GM21619 (cell line): ENCODE measurements around the gene TIPARP.
A peak's percentile ranks its signal among the peaks of the same experiment; 100 is the strongest.

ENCODE experiments used
- ATAC-seq: cut with Tn5 transposase; IDR thresholded peaks from one replicate; pipeline ENCODE4 v1.9.1; 2021; ENCODE audit not compliant: unreplicated experiment

TIPARP gene

GRCh38 chr3:156674046-156674910 lies at the start of gene TIPARP:
Gene TIPARP (plus strand): TSS chr3:156674590. CDS start chr3:156677698, 3,108 bp downstream.
- peak; percentile 80 for ATAC-seq

GRCh38 chr3:156626104-156626503 lies 48.3 kb upstream of the TIPARP start:
- ATAC-seq = no peak

- no peak for ATAC-seq
Measured at GRCh38 chr3:156627946-156628569, 46.3 kb upstream of the TIPARP start.

- ATAC-seq = no peak
Measured at GRCh38 chr3:156628836-156629618, 45.4 kb upstream of the TIPARP start.

GRCh38 chr3:156630081-156630772 lies 44.2 kb upstream of the TIPARP start:
- ATAC-seq = no peak

GRCh38 chr3:156630773-156631093 lies 43.7 kb upstream of the TIPARP start:
- ATAC-seq = no peak

GRCh38 chr3:156631323-156631722 lies 43.1 kb upstream of the TIPARP start:
- ATAC-seq = no peak

GRCh38 chr3:156632601-156633000 lies 41.8 kb upstream of the TIPARP start:
- no peak for ATAC-seq

- ATAC-seq = no peak
Measured at GRCh38 chr3:156633335-156633734, 41.1 kb upstream of the TIPARP start.

- no peak for ATAC-seq
Measured at GRCh38 chr3:156635034-156635433, 39.4 kb upstream of the TIPARP start.

GRCh38 chr3:156635973-156636372 lies 38.4 kb upstream of the TIPARP start:
- ATAC-seq = no peak

GRCh38 chr3:156637480-156638022 lies 36.8 kb upstream of the TIPARP start:
- ATAC-seq = no peak

- no peak for ATAC-seq
Measured at GRCh38 chr3:156638271-156638670, 36.1 kb upstream of the TIPARP start.

- ATAC-seq = no peak
Measured at GRCh38 chr3:156639414-156640023, 34.9 kb upstream of the TIPARP start.

- ATAC-seq = no peak
Measured at GRCh38 chr3:156641618-156641975, 32.8 kb upstream of the TIPARP start.

GRCh38 chr3:156642750-156643728 lies 31.4 kb upstream of the TIPARP start:
- ATAC-seq = peak; percentile 10

GRCh38 chr3:156643729-156644389 lies 30.5 kb upstream of the TIPARP start:
- ATAC-seq = peak; percentile 80

- no peak for ATAC-seq
Measured at GRCh38 chr3:156644958-156645357, 29.4 kb upstream of the TIPARP start.

GRCh38 chr3:156646958-156647357 lies 27.4 kb upstream of the TIPARP start:
- no peak for ATAC-seq
